PC-9 (cell line): Measurements from ENCODE around the gene DMAP1.

Source experiments
- EZH2 ChIP-seq: fragments of 200-600 bp; sonication (generic); IDR thresholded peaks from 2 replicates; pipeline ENCODE4 v1.8.0; 2017; ENCODE audit warnings: antibody characterized with exemption, low read depth
- TF ChIP-seq, protein P1 (sequence below): fragments of 200-600 bp; sonication (generic); conservative IDR thresholded peaks from 2 replicates; pipeline ENCODE4 v1.6.1; 2017; ENCODE audit warnings: mixed run types, antibody characterized with exemption, mild to moderate bottlenecking, moderate library complexity

DNA sequence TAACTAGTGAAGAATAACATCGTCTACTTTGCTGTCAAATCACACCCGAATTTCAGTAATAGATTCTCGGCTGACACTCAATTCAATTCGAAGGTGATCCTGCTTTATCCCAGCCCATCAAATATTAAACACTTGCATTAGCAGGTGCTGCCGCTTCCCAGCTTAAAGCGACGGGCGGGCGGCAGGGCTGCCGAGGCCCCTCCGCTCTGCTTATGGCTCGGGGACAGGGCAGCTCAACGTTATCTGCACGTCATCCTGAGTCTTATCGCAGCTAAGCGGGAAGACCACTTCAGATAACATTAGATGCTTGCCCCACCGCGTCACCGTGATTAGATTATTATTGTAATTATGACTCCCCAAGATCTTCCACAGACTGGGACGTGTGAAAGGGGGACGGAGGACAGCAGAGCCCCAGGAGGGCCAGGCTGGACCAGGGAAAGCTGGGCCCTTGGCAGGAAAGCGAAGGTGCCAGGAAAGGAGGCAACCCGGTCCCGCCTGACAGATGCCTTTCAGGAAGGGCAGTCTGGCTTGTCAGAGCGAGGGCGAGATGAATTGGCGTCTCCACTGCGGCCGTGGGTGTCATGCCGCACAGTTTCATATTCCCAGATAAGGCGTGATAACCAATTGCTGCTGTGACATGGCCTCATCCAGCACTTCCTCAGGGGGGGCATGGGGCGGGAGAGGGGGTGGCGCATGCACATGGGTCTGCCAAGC, 37.0 kb downstream of the DMAP1 start:
- TF ChIP-seq, protein P1, sequence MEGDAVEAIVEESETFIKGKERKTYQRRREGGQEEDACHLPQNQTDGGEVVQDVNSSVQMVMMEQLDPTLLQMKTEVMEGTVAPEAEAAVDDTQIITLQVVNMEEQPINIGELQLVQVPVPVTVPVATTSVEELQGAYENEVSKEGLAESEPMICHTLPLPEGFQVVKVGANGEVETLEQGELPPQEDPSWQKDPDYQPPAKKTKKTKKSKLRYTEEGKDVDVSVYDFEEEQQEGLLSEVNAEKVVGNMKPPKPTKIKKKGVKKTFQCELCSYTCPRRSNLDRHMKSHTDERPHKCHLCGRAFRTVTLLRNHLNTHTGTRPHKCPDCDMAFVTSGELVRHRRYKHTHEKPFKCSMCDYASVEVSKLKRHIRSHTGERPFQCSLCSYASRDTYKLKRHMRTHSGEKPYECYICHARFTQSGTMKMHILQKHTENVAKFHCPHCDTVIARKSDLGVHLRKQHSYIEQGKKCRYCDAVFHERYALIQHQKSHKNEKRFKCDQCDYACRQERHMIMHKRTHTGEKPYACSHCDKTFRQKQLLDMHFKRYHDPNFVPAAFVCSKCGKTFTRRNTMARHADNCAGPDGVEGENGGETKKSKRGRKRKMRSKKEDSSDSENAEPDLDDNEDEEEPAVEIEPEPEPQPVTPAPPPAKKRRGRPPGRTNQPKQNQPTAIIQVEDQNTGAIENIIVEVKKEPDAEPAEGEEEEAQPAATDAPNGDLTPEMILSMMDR, result no peak
- TF ChIP-seq EZH2, result no peak
